Left forelimb (tissue), 1 donor: Measurements from ENCODE around the gene MEIS1.

Source experiments
- DNase-seq: peaks from one replicate; pipeline ENCODE4 v3.0.0-alpha.2; 2018; ENCODE audit warnings: low spot score

Gene MEIS1

GRCh38 chr2:66507673-66508201 is 72.8 kb downstream of the MEIS1 start:
- DNase-seq: no peak

GRCh38 chr2:66508484-66509071 is 73.7 kb downstream of the MEIS1 start:
- DNase-seq: no peak

GRCh38 chr2:66509326-66509811 is 74.4 kb downstream of the MEIS1 start:
- no peak for DNase-seq

- DNase-seq: no peak
Observed at GRCh38 chr2:66512626-66513025, 77.7 kb downstream of the MEIS1 start.

- no peak for DNase-seq
Observed at GRCh38 chr2:66515743-66516142, 80.8 kb downstream of the MEIS1 start.

GRCh38 chr2:66516499-66516898 is 81.6 kb downstream of the MEIS1 start:
- DNase-seq: no peak

- no peak for DNase-seq
Observed at GRCh38 chr2:66517772-66518171, 82.8 kb downstream of the MEIS1 start.

- no peak for DNase-seq
Observed at GRCh38 chr2:66519264-66519843, 84.4 kb downstream of the MEIS1 start.

- DNase-seq: no peak
Observed at GRCh38 chr2:66521291-66521922, 86.5 kb downstream of the MEIS1 start.

GRCh38 chr2:66522611-66523376 is 87.9 kb downstream of the MEIS1 start:
- DNase-seq: no peak

GRCh38 chr2:66523377-66523969 is 88.5 kb downstream of the MEIS1 start:
- DNase-seq: no peak

- DNase-seq: no peak
Observed at GRCh38 chr2:66523990-66524389, 89.1 kb downstream of the MEIS1 start.

GRCh38 chr2:66525606-66526005 is 90.7 kb downstream of the MEIS1 start:
- no peak for DNase-seq

- no peak for DNase-seq
Observed at GRCh38 chr2:66526180-66526579, 91.3 kb downstream of the MEIS1 start.

GRCh38 chr2:66528974-66529724 is 94.2 kb downstream of the MEIS1 start:
- no peak for DNase-seq

GRCh38 chr2:66530651-66531050 is 95.7 kb downstream of the MEIS1 start:
- no peak for DNase-seq

- no peak for DNase-seq
Observed at GRCh38 chr2:66531155-66531554, 96.2 kb downstream of the MEIS1 start.

GRCh38 chr2:66531567-66531966 is 96.6 kb downstream of the MEIS1 start:
- no peak for DNase-seq

GRCh38 chr2:66532972-66533868 is 98.3 kb downstream of the MEIS1 start:
- DNase-seq: no peak

GRCh38 chr2:66534461-66534860 is 99.5 kb downstream of the MEIS1 start:
- no peak for DNase-seq
